ENCODE results near the gene BCL7A.
"Not testable (repeated sequence)": the region's sequence is repeated elsewhere in the genome, so short reads cannot be mapped to it uniquely, and the experiment has no call there.

BCL7A gene

DNA sequence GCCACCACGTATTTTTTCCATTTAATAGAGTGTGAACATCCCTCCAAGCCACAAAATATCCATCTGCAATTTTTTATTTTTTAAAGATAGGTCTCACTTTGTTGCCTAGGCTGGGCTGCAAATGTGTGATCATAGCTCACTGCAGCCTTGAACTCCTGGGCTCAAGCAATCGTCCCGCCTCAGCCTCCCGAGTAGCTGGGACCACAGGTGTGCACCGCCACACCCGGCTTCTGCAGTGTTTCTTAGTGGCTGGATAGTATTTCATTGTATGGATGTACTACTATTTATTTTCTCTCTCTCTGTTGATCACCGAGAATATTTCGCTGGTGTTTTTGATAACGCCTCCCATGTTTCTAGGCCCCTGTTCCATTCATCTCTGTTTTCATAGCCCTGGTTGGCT, 74.3 kb downstream of the BCL7A start:
- no peak for DNase-seq (ENCODE audit: low spot score)

DNA sequence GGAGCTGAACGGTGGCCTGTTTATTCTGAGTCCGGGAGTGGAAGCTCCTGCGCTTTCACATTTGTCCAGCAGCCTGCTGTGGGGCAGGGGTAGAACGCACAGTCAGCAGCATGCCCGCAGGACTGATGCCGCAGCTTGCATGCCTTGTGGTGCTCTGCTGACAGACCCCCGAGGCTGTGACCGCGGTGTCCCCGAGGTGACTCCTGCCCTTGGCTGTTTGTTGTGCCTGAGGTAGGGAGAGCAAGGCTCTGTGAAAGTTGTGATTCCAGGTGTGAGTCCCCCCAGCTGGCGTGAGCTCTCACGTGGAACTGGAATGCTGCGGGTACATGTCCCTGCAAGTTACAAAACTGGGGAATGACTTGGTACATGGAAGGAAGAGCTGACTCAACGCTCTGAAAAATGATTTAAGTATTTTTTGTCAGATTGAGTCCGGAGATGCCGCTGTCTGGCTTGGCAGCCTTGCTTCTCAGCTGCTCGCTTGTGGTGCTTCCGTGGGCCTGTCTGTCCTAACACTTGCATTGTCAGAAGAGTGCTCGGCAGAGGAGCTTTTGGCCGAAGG, 75.0 kb downstream of the BCL7A start:
- DNase-seq (ENCODE audit: low spot score) = no peak

DNA sequence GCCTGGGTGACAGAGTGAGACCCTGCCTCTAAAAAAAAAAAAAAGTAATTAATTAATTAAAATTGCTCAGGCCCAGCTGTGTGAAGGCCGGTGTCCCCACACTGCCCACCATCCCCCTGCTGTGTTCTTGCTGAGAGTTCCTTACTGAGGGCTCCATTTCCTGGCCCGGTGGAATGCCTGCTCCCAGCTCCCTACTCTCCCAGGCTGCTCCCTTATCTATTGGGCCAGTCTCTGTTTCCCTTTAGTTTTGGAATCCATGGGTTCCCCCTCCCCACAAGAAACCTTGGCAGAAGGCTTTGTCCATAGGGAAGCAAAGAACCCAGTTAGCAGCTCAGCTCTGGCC, 75.9 kb downstream of the BCL7A start:
- DNase-seq (ENCODE audit: low spot score) = no peak

DNA sequence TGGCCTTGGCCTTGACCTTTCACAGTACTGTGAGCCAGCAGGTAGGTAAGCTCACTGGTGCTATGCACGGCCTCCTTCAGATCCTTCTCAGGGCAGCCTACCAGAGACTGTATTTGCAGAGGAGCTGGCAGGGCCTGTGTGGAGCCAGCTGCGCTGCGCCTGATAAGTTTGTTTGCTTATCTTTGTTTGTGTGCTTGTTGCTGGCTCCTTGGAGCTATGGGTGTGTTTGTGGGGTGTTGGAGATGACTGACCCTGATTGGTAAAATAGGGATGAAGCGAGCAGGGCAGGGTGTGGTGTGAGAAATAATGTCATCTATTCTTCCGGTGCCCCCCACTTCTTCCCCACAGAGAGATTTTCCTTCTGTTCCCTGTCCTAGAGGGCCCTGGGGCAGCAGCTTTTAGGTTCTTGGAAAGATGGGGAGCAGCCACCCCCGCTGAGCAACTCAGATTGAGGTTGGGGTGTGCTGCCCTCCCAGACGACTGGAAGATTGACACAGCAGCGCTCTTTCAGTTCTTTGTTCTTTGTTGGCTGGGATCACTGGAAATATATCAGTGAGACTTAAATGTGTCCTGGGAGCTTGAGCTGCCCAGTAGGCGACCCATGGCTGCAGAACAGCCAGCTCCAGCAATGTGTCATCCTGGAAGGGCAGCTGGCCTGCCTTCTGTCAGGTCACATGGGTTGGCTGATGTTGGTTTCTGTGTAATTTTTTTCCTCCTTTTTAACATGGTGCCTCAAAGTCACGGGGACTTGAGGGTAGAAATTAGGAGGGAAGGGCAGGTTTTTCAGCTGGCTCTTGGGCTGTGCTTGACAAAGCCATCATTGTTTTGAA, 76.5 kb downstream of the BCL7A start:
- no peak for DNase-seq (ENCODE audit: low spot score)

DNA sequence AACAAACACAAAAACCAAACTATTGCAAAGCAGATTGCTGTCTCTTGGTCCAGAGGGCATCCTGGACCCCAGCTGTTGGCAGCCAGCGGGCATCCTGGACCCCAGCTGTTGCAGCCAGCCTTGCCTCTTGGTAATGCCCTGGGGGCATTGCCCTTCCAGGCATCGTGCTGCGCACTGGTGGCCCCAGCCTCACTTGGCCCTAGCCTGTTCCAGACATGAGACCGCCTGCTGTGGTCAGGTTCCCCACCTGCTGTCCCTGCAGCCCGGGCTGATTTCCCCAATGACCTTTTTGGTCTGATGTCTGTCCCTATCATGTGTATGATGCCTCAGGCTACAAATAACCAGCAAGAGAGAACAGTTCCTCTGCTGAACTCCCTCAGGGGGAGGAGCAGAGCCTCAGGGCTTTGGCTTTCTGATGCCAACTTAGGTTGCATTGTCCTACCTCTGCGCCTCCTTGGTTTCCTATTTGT, 77.6 kb downstream of the BCL7A start:
- no peak for DNase-seq (ENCODE audit: low spot score)

DNA sequence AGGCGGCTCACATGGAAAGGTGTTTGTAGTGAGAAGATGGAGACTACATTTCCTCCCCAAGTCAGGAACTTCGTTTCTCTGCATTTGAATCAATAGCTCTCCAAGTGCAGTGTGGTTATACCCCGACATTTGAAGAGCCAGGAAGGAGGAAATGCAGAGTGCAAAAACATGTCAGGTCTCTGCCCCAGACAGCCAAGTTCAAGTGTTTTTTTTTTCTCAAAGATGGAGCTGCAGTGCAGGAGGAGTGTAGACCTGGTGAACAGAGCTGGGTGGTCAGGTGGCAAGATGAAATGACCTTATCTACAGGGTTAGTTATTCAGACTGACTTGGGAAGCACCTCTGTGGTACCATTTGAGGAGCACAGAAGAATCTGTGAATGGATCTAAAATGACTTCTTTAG, 78.2 kb downstream of the BCL7A start:
- peak; percentile 47 for DNase-seq (ENCODE audit: low spot score)

DNA sequence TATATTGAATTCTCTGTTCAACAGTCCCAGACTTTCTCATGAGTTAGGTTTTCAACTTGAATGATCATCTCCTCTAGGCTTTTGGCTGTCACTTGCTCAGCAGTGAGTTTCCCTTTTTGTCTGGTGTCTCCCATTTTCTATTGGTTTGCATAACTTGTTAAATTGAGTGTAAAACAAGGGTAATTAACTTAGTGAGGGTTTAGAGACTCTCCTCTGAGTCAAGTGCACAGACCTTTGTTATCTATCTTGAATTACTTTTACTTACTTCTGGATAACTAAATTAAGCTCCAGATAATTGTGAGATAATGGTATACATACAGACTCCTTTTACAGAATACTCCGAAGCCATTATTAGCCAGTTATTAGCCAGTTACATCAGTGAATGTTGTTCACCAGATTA, 78.9 kb downstream of the BCL7A start:
- DNase-seq (ENCODE audit: low spot score) = no peak

DNA sequence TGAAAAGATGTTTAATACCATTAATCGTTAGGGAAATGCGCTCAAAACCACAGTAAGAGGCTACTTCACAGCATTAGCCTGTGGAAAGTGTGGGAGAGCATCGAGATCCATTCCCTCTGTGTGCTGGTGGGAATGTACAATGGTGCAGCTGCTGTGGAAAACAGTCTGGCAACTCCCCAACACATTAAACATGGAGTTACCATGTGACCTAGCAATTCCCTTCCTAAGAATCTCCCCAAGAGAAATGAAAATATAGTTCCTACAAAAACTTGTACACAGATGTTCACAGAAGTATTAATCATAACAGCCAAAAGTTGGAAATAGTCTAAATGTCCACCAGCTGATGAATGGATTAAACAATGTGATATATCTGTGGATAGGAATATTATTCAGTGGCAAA, 80.6 kb downstream of the BCL7A start:
- no peak for DNase-seq (ENCODE audit: low spot score)

DNA sequence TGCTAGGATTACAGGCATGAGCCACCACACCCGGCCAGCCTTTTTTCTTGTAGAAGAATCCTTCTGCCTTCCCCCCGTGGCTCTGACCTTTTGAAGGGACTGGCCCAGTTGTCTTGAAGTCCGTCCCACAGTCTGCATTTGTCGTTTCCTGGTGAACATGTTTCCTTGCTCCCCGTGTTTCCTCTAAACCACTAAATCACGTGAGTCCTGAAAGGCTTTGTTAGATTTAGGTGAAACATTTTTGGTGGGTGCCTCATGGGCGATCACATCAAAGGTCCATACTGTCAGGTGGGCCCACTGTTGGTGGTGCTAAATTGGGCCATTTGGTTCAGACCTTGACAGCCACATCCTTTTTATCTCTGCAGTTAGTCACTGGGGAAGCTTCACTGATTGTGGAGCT, 83.2 kb downstream of the BCL7A start:
- DNase-seq (ENCODE audit: low spot score) = no peak

DNA sequence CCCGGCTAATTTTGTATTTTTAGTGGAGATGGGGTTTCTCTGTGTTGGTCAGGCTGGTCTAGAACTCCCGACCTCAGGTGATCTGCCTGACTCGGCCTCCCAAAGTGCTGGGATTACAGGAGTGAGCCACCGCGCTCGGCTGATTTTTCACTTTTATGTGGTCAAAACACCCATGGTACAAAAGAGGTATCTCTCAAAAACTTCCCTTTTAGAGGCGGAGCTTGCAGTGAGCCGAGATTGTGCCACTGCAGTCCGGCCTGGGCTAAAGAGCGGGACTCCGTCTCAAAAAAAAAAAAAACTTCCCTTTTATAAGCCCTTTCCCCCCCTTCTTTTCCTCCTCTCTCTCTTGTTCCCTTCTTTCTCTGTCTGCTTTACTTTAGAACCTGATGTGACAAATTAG, 83.8 kb downstream of the BCL7A start:
- DNase-seq (ENCODE audit: low spot score) = not testable (repeated sequence)

DNA sequence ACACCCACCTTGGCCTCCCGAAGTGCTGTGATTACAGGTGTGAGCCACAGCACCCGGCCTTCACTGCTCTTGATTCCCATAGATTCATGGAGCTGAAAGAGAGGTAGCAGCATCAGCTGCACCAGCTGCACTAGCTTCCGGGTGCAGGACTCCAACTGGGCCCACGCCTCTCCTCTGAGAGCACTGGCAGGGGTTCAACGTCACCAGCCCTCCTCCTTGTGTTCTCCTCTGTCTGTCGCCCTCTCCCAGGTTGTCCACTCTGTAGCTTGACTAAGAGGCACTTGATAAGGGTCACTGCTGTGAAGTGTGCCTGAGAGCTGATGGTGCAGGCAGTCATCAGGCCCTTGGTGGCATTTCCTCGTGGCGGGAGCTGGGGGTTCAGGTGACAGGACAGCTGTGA, 85.2 kb downstream of the BCL7A start:
- DNase-seq (ENCODE audit: low spot score) = no peak

DNA sequence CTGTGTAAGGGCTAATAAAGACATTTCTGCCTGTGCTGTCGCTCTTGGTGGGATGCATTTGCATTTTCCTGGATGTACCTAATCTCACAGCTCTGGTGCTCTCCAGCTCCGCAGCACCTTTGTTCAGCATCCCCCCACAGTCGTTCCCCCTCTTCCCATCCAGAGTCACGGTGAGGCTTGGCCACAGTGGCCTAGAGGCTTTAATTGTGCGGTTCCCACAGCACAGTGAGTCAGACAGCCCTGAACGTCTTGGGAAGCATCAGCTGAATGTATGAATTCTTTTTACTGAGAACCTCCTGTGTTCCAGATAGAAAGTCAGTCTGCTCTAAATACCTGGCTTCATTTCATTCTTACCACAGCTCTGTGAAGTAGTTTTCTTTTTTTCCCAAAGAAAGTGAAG, 85.6 kb downstream of the BCL7A start:
- no peak for DNase-seq (ENCODE audit: low spot score)

DNA sequence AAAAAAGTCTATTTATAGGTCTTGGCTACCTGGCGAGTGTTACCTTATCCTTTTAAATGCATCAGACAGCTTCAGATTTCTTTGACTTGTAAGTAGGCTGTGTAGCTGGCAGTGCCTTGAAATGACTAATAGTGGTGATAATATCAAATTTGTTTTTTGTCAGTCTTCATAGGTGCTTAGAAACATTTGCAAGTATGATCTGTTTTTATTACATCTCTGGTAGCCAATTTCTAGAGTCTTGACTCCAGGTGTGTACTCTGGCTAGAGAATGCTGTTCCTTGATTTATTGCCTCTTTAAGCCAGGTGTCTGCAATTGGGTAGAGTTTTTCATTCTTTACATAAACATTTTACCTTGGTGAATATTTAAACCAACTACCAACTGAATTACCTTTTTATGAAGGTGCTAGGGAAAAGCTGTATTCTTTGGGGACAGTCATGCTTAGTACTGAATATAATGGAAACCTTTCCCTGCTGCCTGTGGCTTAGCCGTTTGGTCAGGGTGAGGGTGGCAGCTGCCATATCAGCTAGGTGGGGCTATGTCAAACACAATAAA, 89.5 kb downstream of the BCL7A start:
- no peak for DNase-seq (ENCODE audit: low spot score)

Measured in CD4-positive, alpha-beta T cell treated with Interleukin-6 at 100 ng/mL for 8 hours (primary cell).